Measurements from ENCODE around the gene ERC1. TPM values are rescaled to one million over a fixed set of nuclear protein-coding genes. Genes with fewer than 3 reads are reported as not detected.

The ERC1 gene
- total and polyA plus RNA-seq, 9 of the 15 experiments (the other 6 are each of a cell fraction or from before 2014, with no cell fraction given): 0.74 to 11.8 (median 4.8) TPM

DNA sequence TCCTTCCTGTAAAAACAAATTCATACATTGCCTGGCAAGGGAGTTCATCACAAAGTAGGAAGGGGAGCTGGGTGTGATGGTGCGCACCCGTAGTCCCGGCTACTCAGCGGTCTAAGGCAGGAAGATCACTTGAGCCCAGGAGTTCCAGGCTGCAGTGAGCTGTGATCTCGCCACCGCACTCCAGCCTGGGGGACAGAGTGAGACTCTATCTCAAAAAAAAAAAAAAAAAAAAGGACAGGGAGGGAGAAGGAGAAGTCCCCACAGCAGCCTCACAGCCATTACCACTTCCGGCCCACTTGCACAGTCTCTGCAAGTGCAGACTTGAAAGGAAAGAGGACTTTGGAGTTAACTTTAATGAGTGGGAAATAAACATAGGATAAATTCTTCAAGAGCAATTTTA lies 482.4 kb downstream of the ERC1 start:
- Histone ChIP-seq H2AFZ (ENCODE audit: low read depth, low read length) (no peak overlapping the region), H3K27ac (ENCODE audit: extremely low read depth, low read depth, low read length) (no peak overlapping the region)
- ATAC-seq: no peak

More for the DNA sequence above, 482.4 kb downstream of the ERC1 start:
- Histone ChIP-seq H3K79me2 (ENCODE audit: control insufficient read depth, insufficient read depth, low read length) (no peaks in the 10 kb centered on the region), H3K4me2 (ENCODE audit: insufficient read depth, low read length) (no peak overlapping the region), H4K20me1 (replicated peaks; ENCODE audit: control insufficient read depth, insufficient read depth, low read length) (no peaks in the 10 kb centered on the region), H3K4me3 (no peak overlapping the region), H3K9me1 (ENCODE audit: control insufficient read depth, insufficient read depth, low read length) (no peaks in the 10 kb centered on the region), H3K9me3 (replicated peaks; ENCODE audit: control insufficient read depth, insufficient read depth, low read depth, low read length) (no peaks in the 10 kb centered on the region), H3K9ac (ENCODE audit: insufficient read depth in 1 of 2, low read depth in 2 of 2, low read length in 2 of 2) (no peak overlapping the region), H3K4me1 (replicated peaks in 1 of 2; ENCODE audit: control insufficient read depth in 2 of 2, insufficient read depth in 2 of 2, low read length in 2 of 2) (no peaks in the 10 kb centered on the region; a peak in 3 of 5 replicates), H3K36me3 (ENCODE audit: control insufficient read depth, insufficient read depth, low read length) (no peaks in the 10 kb centered on the region), H3K27me3 (ENCODE audit: control insufficient read depth in 2 of 2, insufficient read depth in 2 of 2, low read length in 2 of 2) (no peaks in the 10 kb centered on the region)
- BruUV-seq (replicated peaks): no TSS peak
- in situ Hi-C loops (cut with MboI): no loop called here
- FAIRE-seq (no peak), DNase-seq (ENCODE audit: extremely low read depth in 1 of 4, low spot score in 3 of 4) (no peak)
- 89% methylated on average over 6 of the region's 7 CpGs for WGBS (ENCODE audit: insufficient coverage, low coverage, missing lambda C conversion rate)
- ChIA-PET CTCF (ENCODE audit: low intra/inter-chr PET ratio) (no interaction called here), POLR2A (interaction anchor here (1.5 kb wide), 1 partner anchor 15 kb away, joined by 3 read pairs; no protein-coding TSS in a partner anchor)
- no peak for TF ChIP-seq ZNF280B (CRISPR knock-in tag; IDR thresholded peaks at IDR 0.05)
- TF ChIP-seq MTA1 (IDR thresholded peaks at IDR 0.05; ENCODE audit: borderline replicate concordance): no peak
- TF ChIP-seq ZNF3 (CRISPR knock-in tag; IDR thresholded peaks at IDR 0.05): no peak
- TF ChIP-seq ZNF311 (CRISPR knock-in tag; IDR thresholded peaks at IDR 0.05): no peak
- TF ChIP-seq ZNF197 (CRISPR knock-in tag; IDR thresholded peaks at IDR 0.05; ENCODE audit: low read depth): no peak
- no peak for TF ChIP-seq ELF2 (CRISPR knock-in tag; IDR thresholded peaks at IDR 0.05)
- no peak for TF ChIP-seq ZNF408 (CRISPR knock-in tag; IDR thresholded peaks at IDR 0.05; ENCODE audit: low read depth)
- TF ChIP-seq PKNOX1 (IDR thresholded peaks at IDR 0.05): no peak
- intact Hi-C loops (cut with micrococcal nuclease): no loop called here

All from K562 (cell line).